SK-N-SH (cell line): ENCODE data around the gene P2RX1. TPM values are rescaled to one million over a fixed set of nuclear protein-coding genes. Genes with fewer than 3 reads are reported as not detected.

Experiments
- CTCF ChIA-PET: fragments of 300-600, 350-600 bp; formaldehyde crosslinking; extraction: SDS; loops from one replicate; lab custom pipeline; 2021; lab: Yijun Ruan, JAX
- POLR2A ChIA-PET: fragments of 350-600 bp; sonication (Branson Sonifier 250); formaldehyde crosslinking; extraction: SDS; loops from one replicate; lab custom pipeline; 2020; ENCODE audit warnings: antibody characterized with exemption, inconsistent platforms; lab: Yijun Ruan, JAX
- DNase-seq: peaks from one replicate; pipeline ENCODE4 v3.0.0; 2012
- H2AFZ ChIP-seq: fragments of 200-600 bp; sonication (generic); 2 replicates; pipeline ENCODE4 v1.8.1; 2016; ENCODE audit warnings: antibody characterized with exemption, mild to moderate bottlenecking, low read depth
- H3F3A ChIP-seq: fragments of 200-600 bp; sonication (generic); replicated peaks from 2 replicates; pipeline ENCODE3; 2016; ENCODE audit warnings: antibody characterized with exemption, mild to moderate bottlenecking; ENCODE audit not compliant: insufficient read depth
- H3K27ac ChIP-seq, 2 experiments: fragments of 200-500 bp in 1 of 2; fragments of 200-600 bp in 1 of 2; sonication (Bioruptor generic) in 1 of 2; sonication (generic), shearing (Covaris generic) in 1 of 2; 2 replicates each; pipeline versions ENCODE4 v1.5.1 to v1.6.1; 2014 to 2016; ENCODE audit warnings: low read depth in 2 of 2, inconsistent platforms in 1 of 2, low read length in 1 of 2, mild to moderate bottlenecking in 1 of 2, mixed read lengths in 1 of 2
- H3K27me3 ChIP-seq: fragments of 200-600 bp; sonication (generic), shearing (Covaris generic); 2 replicates; pipeline ENCODE4 v1.6.1; 2016; ENCODE audit warnings: mixed run types; ENCODE audit not compliant: insufficient read depth
- H3K36me3 ChIP-seq, 2 experiments: fragments of 200-500 bp in 1 of 2; fragments of 200-600 bp in 1 of 2; sonication (Bioruptor generic) in 1 of 2; sonication (generic) in 1 of 2; replicated peaks in 1 of 2; 2 replicates each; pipeline versions ENCODE3 to v1.5.1; 2014 to 2016; ENCODE audit warnings: low read length in 1 of 2, mild to moderate bottlenecking in 1 of 2; ENCODE audit not compliant: insufficient read depth in 2 of 2, control insufficient read depth in 1 of 2
- H3K4me1 ChIP-seq, 2 experiments: fragments of 200-500 bp in 1 of 2; fragments of 200-600 bp in 1 of 2; sonication (Bioruptor generic) in 1 of 2; sonication (generic), shearing (Covaris generic) in 1 of 2; 2 replicates each; pipeline versions ENCODE4 v1.5.1 to v1.6.1; 2014 to 2016; ENCODE audit warnings: low read depth in 1 of 2, low read length in 1 of 2, mixed run types in 1 of 2; ENCODE audit not compliant: insufficient read depth in 2 of 2, control insufficient read depth in 1 of 2
- H3K4me2 ChIP-seq: fragments of 200-600 bp; sonication (generic), shearing (Covaris generic); 2 replicates; pipeline ENCODE4 v1.6.1; 2017; ENCODE audit warnings: mixed run types
- H3K4me3 ChIP-seq, 2 experiments: fragments of 200-500 bp in 1 of 2; fragments of 200-600 bp in 1 of 2; sonication (Bioruptor generic) in 1 of 2; sonication (generic), shearing (Covaris generic) in 1 of 2; 2 replicates each; pipeline versions ENCODE4 v1.5.1 to v1.8.1; 2014 to 2016; ENCODE audit warnings: low read depth in 2 of 2, inconsistent platforms in 1 of 2, low read length in 1 of 2, mild to moderate bottlenecking in 1 of 2, mixed read lengths in 1 of 2, moderate library complexity in 1 of 2
- H3K79me2 ChIP-seq: fragments of 200-600 bp; sonication (generic); 2 replicates; pipeline ENCODE4 v1.8.1; 2017; ENCODE audit warnings: mild to moderate bottlenecking; ENCODE audit not compliant: insufficient read depth
- H3K9ac ChIP-seq: fragments of 200-600 bp; sonication (generic); 2 replicates; pipeline ENCODE4 v1.6.1; 2017; ENCODE audit warnings: mixed run types
- H3K9me2 ChIP-seq: fragments of 200-600 bp; sonication (generic); 2 replicates; pipeline ENCODE4 v1.6.1; 2017; ENCODE audit warnings: mixed run types
- H3K9me3 ChIP-seq: fragments of 200-600 bp; sonication (generic); 2 replicates; pipeline ENCODE4 v1.6.1; 2017; ENCODE audit warnings: mixed run types, mild to moderate bottlenecking, moderate library complexity
- H4K20me1 ChIP-seq: fragments of 200-600 bp; sonication (generic); 2 replicates; pipeline ENCODE4 v1.6.1; 2017; ENCODE audit warnings: mild to moderate bottlenecking, mixed run types; ENCODE audit not compliant: insufficient read depth
- FOSL2 ChIP-seq: IDR thresholded peaks from 2 replicates; pipeline ENCODE4 v1.4.0; 2012; ENCODE audit warnings: low read depth, mild to moderate bottlenecking, moderate library complexity, borderline replicate concordance
- GABPA ChIP-seq: IDR thresholded peaks from 2 replicates; pipeline ENCODE4 v1.4.0; 2012; ENCODE audit warnings: low read depth, mild to moderate bottlenecking
- GATA2 ChIP-seq: sonication (generic); formaldehyde crosslinking; IDR thresholded peaks from 2 replicates; pipeline ENCODE4 v1.5.0; 2020; ENCODE audit warnings: mild to moderate bottlenecking, missing genetic modification reagents
- MAX ChIP-seq: IDR thresholded peaks from 2 replicates; pipeline ENCODE4 v1.4.0; 2012; ENCODE audit warnings: low read depth
- MEF2A ChIP-seq: IDR thresholded peaks from 2 replicates; pipeline ENCODE4 v1.4.0; 2012; ENCODE audit warnings: low read depth, borderline replicate concordance
- MXI1 ChIP-seq: IDR thresholded peaks from 2 replicates; pipeline ENCODE4 v1.6.1; 2012; ENCODE audit warnings: mild to moderate bottlenecking, low read depth, low read length, improper control_type of control experiment
- NFIC ChIP-seq: IDR thresholded peaks from 2 replicates; pipeline ENCODE4 v1.4.0; 2012; ENCODE audit warnings: borderline replicate concordance
- PBX3 ChIP-seq: IDR thresholded peaks from 2 replicates; pipeline ENCODE4; 2012
- RAD21 ChIP-seq: IDR thresholded peaks from 2 replicates; pipeline ENCODE4 v1.6.1; 2012; ENCODE audit warnings: mild to moderate bottlenecking, low read length
- SMC3 ChIP-seq: IDR thresholded peaks from 2 replicates; pipeline ENCODE4 v1.6.1; 2012; ENCODE audit warnings: low read depth, low read length, improper control_type of control experiment
- TCF12 ChIP-seq: IDR thresholded peaks from 2 replicates; pipeline ENCODE4 v1.4.0; 2012
- USF1 ChIP-seq: IDR thresholded peaks from 2 replicates; pipeline ENCODE4 v1.4.0; 2012; ENCODE audit warnings: low read depth, borderline replicate concordance
- WGBS: methylation state at CpG from one replicate; pipeline ENCODE4 v1.1.6; 2017; ENCODE audit warnings: low lambda C conversion rate; 5-methylcytosine and 5-hydroxymethylcytosine counted together
- polyA plus RNA-seq, 3 experiments: library from polyadenylated mRNA; depleted of rRNA; stranded (reverse); fragments of >200 nt; gene quantifications; 2 replicates each; pipeline ENCODE4 v1.2.3, GENCODE V29; 2012

P2RX1 gene
- polyA plus RNA-seq, 1 of the 3 experiments (the other 2 are of a cell fraction): not detected

GRCh38 chr17:3944485-3945388, 28.5 kb upstream of the P2RX1 start:
- POLR2A ChIA-PET: no interaction called here
- H3K79me2 ChIP-seq: no peaks in the 10 kb centered on the region
- CTCF ChIA-PET: interaction anchor here (1.3 kb wide), 1 partner anchor 22 kb away, joined by 3 read pairs; no protein-coding TSS in a partner anchor

GRCh38 chr17:3943240-3943891, 27.1 kb upstream of the P2RX1 start:
- POLR2A ChIA-PET: no interaction called here
- H3K4me1 ChIP-seq: peaks cover 0 to 20% of the 10 kb centered on the region in 2 experiments; a peak in 1 of 4 replicates
- H3K4me3 ChIP-seq: no peak overlapping the region
- H3F3A ChIP-seq: no peaks in the 10 kb centered on the region
- CTCF ChIA-PET: interaction anchor here (0.7 kb wide), 1 partner anchor 131 kb away, joined by 3 read pairs; no protein-coding TSS in a partner anchor
- no peak overlapping the region for H3K9ac ChIP-seq
- no peak for TF ChIP-seq FOSL2
- TF ChIP-seq GABPA: no peak
- TF ChIP-seq NFIC: no peak
- no peak for TF ChIP-seq TCF12
- no peaks in the 10 kb centered on the region for H3K36me3 ChIP-seq
- H3K27ac ChIP-seq: no peak overlapping the region
- WGBS: 95% methylated on average over 23 of the region's 23 CpGs
- H2AFZ ChIP-seq: no peak overlapping the region
- no peaks in the 10 kb centered on the region for H4K20me1 ChIP-seq
- H3K9me2 ChIP-seq: no peaks in the 10 kb centered on the region
- 0 out of 2 replicates have a peak overlapping the region, but pooled peaks have one; percentile 83 for H3K4me2 ChIP-seq
- no peak for DNase-seq
- no peaks in the 10 kb centered on the region for H3K79me2 ChIP-seq
- H3K27me3 ChIP-seq: no peaks in the 10 kb centered on the region
- no peaks in the 10 kb centered on the region for H3K9me3 ChIP-seq

More at GRCh38 chr17:3944485-3945388, 28.5 kb upstream of the P2RX1 start:
- H3K4me3 ChIP-seq: peak overlapping the region; percentile 55 to 58; a peak in 3 of 4 replicates
- no peaks in the 10 kb centered on the region for H3F3A ChIP-seq
- H4K20me1 ChIP-seq: no peaks in the 10 kb centered on the region
- H3K4me1 ChIP-seq: peaks cover 0 to 20% of the 10 kb centered on the region in 2 experiments; a peak in 1 of 4 replicates
- peak overlapping the region; percentile 83 for H3K4me2 ChIP-seq
- TF ChIP-seq RAD21 (no peak), MEF2A (no peak), GABPA (no peak), MXI1 (no peak), PBX3 (no peak), SMC3 (no peak), USF1 (no peak), NFIC (no peak), MAX (no peak), GATA2 (CRISPR knock-in tag) (no peak)
- H3K9me2 ChIP-seq: no peaks in the 10 kb centered on the region
- H3K9me3 ChIP-seq: no peaks in the 10 kb centered on the region
- peak overlapping the region; percentile 97 for H2AFZ ChIP-seq
- peak overlapping the region in 1 of 2 experiments; percentile 53; a peak in 1 of 4 replicates for H3K27ac ChIP-seq
- peak overlapping the region; percentile 45; the same call in 1 of the 2 replicates for H3K9ac ChIP-seq
- peak; percentile 100 for DNase-seq
- no peaks in the 10 kb centered on the region for H3K27me3 ChIP-seq
- no peaks in the 10 kb centered on the region for H3K36me3 ChIP-seq
- 14% methylated on average over 14 of the region's 68 CpGs for WGBS
